Activated T-cell treated with anti-CD3 and anti-CD28 coated beads, Interleukin-2, amount 50 U/mL, for 48 hours (primary cell): ENCODE data around the gene PCDHGB4.
A peak's percentile ranks its signal among the peaks of the same experiment; 100 is the strongest.
"Not testable (repeated sequence)": the region's sequence is repeated elsewhere in the genome, so short reads cannot be mapped to it uniquely, and the experiment has no call there.

ENCODE experiments used
- DNase-seq, 2 experiments: peaks; one replicate each; pipeline ENCODE4 v3.0.0-alpha.2; 2020

Gene PCDHGB4

DNA sequence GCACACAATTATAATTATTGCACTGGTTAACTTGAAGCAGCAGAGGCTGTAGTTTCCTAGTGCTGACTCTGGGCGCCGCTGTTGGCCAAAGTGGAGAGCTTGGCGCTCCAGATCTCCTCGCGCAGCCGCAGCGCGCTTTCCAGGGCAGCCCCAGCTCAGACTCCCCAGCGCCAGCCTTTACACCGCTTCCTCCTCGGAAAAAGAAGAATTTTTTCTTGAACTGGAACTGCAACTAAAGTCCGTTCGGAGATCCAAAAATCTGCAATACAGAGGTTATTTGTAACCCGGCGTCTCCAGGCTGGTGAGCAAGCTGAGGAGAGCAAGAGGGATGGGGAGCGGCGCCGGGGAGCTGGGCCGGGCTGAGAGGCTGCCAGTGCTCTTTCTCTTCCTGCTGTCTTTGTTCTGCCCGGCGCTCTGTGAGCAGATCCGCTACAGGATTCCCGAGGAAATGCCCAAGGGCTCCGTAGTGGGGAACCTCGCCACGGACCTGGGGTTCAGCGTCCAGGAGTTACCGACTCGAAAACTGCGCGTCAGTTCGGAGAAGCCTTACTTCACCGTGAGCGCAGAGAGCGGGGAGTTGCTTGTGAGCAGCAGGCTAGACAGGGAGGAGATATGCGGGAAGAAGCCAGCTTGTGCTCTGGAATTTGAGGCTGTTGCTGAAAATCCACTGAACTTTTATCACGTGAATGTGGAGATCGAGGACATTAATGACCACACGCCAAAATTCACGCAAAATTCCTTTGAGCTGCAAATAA is at the start of gene PCDHGB4:
Gene PCDHGB4, plus strand, starts transcription at position 142 of the 755 bp plus-strand sequence. Its CDS starts 187 bp downstream, at position 329.
- DNase-seq, result not testable (repeated sequence)

DNA sequence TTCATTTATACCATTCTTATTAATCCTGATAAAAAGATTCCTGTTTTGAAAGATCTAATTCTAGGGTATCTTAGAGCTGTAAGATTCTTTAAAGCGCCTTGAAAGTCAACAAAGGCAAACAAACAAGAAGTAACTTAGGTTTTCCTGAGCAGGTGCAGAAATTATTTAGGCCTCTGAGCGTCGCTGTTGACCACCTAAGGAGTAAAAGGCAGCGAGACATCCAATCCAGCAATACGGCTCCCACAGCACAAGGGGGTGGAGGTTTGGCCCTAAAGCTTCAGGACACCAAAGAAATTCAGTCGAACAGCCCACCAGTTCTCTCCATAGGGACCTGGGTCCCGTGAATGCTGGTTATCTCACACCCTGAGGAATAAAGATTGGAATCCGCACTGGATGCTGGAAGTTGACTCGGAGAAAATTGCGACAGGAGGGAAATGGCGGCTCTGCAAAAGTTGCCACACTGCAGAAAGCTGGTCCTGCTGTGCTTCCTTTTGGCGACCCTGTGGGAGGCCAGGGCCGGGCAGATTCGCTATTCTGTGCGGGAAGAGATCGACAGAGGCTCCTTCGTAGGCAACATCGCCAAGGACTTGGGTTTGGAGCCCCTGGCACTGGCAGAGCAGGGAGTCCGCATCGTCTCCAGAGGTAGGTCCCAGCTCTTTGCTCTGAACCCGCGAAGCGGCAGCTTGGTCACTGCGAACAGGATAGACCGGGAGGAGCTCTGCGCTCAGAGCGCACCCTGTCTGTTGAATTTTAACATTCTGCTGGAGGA is 48.8 kb upstream of the PCDHGB4 start, which contains the start of gene PCDHGA2:
Gene PCDHGA2, plus strand, starts transcription at position 223 of the 769 bp plus-strand sequence.
- no peak for DNase-seq

DNA sequence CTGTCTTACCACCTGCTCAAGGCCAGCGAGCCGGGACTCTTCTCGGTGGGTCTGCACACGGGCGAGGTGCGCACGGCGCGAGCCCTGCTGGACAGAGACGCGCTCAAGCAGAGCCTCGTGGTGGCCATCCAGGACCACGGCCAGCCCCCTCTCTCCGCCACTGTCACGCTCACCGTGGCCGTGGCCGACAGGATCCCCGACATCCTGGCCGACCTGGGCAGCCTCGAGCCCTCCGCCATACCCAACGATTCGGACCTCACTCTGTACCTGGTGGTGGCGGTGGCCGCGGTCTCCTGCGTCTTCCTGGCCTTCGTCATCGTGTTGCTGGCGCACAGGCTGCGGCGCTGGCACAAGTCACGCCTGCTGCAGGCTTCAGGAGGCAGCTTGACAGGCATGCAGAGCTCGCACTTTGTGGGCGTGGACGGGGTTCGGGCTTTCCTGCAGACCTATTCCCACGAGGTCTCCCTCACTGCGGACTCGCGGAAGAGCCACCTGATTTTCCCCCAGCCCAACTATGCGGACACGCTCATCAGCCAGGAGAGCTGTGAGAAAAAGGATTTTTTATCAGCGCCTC is 46.6 kb upstream of the PCDHGB4 start:
- not testable (repeated sequence) for DNase-seq

GRCh38 chr5:141342773-141343172 is 44.7 kb upstream of the PCDHGB4 start:
- DNase-seq, result no peak

GRCh38 chr5:141343242-141343952 is 44.1 kb upstream of the PCDHGB4 start, which contains the start of gene PCDHGA3:
Gene PCDHGA3 (plus strand): TSS chr5:141343829. CDS start chr5:141344034, 205 bp downstream.
- no peak for DNase-seq

DNA sequence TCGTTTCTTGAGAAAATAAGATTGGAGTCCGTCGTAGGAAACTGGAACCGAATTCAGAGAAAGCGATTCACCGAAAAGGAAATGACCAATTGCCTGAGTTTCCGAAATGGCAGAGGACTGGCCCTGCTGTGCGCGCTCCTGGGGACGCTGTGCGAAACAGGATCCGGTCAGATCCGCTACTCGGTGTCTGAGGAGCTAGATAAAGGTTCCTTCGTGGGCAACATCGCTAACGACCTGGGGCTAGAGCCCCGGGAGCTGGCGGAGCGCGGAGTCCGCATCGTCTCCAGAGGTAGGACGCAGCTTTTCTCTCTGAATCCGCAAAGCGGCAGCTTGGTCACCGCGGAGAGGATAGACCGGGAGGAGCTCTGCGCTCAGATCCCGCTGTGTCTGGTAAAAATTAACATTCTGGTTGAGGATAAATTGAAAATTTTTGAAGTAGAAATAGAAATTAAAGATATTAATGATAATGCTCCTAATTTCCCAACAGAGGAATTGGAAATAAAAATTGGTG is 43.5 kb upstream of the PCDHGB4 start:
- DNase-seq, result no peak

DNA sequence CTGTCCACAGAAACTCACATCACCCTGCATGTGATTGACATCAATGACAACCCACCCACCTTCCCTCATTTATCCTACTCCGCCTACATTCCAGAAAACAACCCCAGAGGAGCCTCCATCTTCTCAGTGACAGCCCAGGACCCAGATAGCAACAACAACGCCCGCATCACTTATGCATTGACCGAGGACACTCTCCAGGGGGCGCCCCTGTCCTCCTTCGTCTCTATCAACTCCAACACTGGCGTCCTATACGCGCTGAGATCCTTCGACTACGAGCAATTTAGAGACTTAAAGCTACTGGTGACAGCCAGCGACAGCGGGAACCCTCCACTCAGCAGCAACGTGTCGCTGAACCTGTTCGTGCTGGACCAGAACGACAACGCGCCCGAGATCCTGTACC is 42.2 kb upstream of the PCDHGB4 start:
- DNase-seq, result no peak

GRCh38 chr5:141346017-141346416 is 41.5 kb upstream of the PCDHGB4 start:
- not testable (repeated sequence) for DNase-seq

- DNase-seq, result peak in 1 of 2 experiments; percentile 48
These were observed 37.4 kb upstream of the PCDHGB4 start, which contains the start of gene PCDHGB1 for GRCh38 chr5:141349917-141350619. Gene PCDHGB1 (plus strand): TSS chr5:141350099. CDS start chr5:141350261, 162 bp downstream.

- DNase-seq, result no peak
These were observed 35.9 kb upstream of the PCDHGB4 start for GRCh38 chr5:141351591-141351990.

GRCh38 chr5:141354900-141355469 is 32.5 kb upstream of the PCDHGB4 start, which contains the start of gene PCDHGA4:
Gene PCDHGA4 (plus strand): TSS chr5:141355021. CDS start chr5:141355108, 87 bp downstream.
- DNase-seq, result no peak

- DNase-seq, result no peak
These were observed 31.9 kb upstream of the PCDHGB4 start for GRCh38 chr5:141355641-141356040.

DNA sequence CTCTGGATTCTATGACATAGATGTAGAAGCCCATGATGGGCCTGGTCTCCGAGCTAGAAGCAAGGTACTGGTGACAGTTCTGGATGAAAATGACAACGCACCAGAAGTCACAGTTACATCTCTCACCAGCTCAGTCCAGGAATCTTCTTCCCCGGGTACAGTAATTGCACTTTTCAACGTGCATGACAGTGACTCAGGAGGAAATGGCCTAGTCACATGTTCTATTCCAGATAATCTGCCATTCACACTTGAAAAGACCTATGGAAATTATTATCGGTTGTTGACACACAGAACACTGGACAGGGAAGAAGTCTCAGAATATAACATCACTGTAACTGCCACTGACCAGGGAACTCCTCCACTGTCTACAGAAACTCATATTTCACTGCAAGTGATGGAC is 31.4 kb upstream of the PCDHGB4 start:
- no peak for DNase-seq

DNA sequence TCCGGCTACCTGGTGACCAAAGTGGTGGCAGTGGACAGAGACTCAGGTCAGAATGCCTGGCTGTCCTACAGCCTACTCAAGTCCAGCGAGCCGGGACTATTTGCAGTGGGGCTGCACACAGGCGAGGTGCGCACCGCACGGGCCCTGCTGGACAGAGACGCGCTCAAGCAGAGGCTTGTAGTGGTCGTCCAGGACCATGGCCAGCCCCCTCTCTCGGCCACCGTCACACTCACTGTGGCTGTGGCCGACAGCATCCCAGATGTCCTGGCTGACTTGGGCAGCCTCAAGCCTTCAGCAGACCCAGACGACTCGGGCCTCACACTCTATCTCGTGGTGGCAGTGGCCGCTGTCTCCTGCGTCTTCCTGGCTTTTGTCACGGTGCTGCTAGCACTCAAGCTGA is 30.5 kb upstream of the PCDHGB4 start:
- no peak for DNase-seq

GRCh38 chr5:141359790-141360426 is 27.6 kb upstream of the PCDHGB4 start, which contains the start of gene PCDHGB2:
Gene PCDHGB2 (plus strand): TSS chr5:141359994. CDS start chr5:141360136, 142 bp downstream.
- DNase-seq, result no peak

- no peak for DNase-seq
These were observed 26.8 kb upstream of the PCDHGB4 start for GRCh38 chr5:141360685-141361084.

- no peak for DNase-seq
These were observed 24.8 kb upstream of the PCDHGB4 start for GRCh38 chr5:141362719-141363118.

DNA sequence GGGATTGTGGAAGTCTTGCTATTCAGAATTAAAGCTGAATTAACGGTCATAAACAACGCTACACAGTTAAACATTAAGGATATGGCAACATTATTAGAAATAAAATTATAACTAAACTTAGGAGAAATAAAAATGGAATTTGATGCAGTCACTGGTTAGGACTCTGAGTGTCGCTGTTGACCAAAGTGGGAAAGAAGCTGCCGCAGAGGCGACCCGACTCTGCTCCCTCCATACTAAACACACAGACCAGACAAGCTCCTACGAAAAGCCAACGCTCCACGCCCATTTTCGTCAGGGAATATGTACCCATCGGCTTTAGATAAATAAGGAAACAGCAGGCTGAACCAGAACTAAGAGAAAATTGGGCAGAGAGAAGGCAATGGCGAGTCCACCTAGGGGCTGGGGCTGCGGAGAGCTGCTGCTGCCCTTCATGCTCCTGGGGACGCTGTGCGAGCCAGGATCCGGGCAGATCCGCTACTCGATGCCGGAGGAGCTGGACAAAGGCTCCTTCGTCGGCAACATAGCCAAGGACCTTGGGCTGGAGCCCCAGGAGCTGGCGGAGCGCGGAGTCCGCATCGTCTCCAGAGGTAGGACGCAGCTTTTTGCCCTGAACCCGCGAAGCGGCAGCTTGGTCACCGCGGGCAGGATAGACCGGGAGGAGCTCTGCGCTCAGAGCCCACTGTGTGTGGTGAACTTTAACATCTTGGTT is 23.4 kb upstream of the PCDHGB4 start, which contains the start of gene PCDHGA5:
Gene PCDHGA5, plus strand, starts transcription at position 211 of the 709 bp plus-strand sequence. Its CDS starts 169 bp downstream, at position 380.
- no peak for DNase-seq

GRCh38 chr5:141366016-141366896 is 21.2 kb upstream of the PCDHGB4 start:
- DNase-seq, result no peak
